Raji (cell line): ENCODE results near the gene SLC6A3.

Experiments
- POLR2A ChIP-seq: IDR thresholded peaks from 2 replicates; pipeline ENCODE4 v1.6.1; 2011; ENCODE audit warnings: low read depth, low read length, control low read depth; ENCODE audit not compliant: insufficient read depth

Gene SLC6A3

DNA sequence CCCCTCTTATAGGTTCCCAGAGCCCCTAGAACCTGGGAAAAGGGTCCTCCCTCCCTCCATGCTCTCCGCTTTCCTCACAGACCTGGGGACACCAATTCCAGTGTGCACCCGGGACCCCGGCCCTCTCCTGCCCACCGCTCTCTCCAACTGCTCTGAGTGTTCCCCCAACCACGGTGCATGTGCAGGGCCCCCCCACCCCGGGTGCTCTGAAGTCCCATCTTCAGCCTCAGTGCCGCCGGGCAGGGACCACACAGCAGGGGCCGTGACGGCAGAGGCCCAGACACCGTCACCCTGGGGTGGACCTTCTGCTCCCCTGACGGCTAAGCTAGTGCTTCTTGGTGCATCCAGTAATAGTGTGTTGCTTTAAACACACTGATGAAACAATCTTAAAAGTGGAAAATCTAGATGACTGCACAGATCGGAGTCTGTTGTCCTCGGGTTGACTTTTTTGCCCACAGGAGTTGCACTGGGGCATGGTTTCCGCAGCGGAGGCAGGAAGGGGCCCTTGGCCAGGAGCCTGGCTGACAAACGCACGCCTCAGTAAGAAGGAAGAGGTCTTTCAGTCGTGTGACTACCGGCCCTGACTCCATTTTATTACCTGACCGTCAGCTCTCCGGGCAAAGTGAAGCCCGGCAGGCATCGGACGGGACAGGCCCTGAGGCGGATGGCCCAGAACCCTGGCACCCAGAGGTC is 36.2 kb upstream of the SLC6A3 start:
- no peak for TF ChIP-seq POLR2A

DNA sequence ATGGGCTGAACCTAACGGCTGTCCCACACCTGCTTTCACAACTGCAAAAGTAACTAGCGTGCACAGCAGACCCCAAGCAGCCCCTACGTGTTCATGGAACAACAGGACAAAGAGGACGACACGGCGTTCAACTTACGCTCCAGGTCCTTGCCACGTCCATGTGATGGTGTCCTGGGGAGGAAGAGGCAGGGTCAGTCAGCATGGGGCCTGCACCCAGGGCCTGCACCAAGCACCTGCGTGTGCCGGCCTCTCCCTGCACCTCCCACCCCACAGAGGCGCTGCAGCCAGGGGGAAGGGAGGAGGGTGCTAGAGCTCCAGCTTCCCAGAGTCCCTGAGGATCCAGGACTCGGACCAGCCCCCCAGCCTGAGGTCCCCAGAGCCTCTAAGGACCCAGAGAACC is 35.6 kb upstream of the SLC6A3 start:
- no peak for TF ChIP-seq POLR2A

DNA sequence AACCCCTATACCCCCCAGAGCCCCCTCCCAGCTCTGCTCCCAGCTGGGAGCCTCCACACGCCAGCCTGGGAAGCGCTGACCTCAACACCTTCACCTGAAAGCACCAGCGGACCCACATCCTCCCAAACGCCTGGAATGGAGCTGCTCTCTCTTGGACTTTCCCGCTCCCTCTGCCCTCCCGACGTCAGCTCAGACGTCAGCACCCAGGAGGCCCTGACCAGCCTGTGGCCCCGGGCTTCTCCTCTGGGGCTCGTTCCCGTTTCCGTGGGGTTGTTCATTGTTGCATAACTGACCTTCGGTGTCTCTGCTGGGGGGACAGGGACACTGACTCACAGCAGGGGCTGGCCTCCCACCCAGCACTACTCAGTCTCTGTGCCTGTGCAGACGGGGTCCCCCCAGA is 35.0 kb upstream of the SLC6A3 start:
- TF ChIP-seq POLR2A, result no peak

DNA sequence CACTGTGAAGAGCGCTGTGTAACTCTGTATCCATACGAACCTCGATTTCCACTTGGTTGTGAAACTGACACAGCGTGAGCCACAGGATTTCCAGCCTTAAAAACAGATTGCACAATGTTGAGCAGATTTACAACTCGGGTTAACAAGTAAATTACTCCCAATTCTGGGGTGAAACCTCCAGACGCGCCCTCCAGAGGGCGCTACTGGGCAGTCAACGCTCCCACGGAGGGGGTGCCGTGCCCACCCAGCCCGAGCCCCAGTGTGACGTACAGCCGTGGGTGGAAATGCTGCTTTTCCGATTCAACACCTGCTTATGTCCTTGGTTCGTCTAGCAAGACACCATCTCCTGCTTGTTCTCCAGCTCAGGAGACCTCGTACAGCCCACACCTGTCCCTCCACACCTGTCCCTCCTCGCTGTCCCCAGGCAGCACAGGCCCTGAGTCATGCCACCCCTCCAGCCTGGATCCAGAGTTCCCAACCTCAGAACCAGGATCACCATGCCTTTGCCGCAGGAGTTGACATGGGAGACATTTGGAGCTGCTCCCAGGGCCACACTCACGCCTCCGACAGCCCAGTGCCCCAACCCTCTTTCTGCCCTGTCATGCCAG is 34.4 kb upstream of the SLC6A3 start:
- no peak for TF ChIP-seq POLR2A

DNA sequence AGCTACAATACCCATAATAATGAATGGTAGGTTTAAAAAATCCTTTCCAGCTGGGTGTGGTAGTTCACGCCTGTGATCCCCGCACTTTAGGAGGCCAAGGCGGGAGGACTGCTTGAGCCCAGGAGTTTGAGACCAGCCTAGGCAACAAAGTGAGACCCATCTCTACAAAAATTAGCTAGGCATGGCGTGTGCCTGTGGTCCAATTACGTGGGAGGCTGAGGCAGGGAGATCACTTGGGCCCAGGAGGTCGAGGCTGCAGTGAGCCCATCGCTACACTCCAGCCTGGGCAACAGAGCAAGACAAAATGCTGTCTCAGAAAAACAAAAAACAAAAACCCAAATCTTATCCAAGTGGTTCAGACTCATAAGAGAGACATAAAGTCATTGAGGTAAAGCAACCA is 33.8 kb upstream of the SLC6A3 start:
- no peak for TF ChIP-seq POLR2A

DNA sequence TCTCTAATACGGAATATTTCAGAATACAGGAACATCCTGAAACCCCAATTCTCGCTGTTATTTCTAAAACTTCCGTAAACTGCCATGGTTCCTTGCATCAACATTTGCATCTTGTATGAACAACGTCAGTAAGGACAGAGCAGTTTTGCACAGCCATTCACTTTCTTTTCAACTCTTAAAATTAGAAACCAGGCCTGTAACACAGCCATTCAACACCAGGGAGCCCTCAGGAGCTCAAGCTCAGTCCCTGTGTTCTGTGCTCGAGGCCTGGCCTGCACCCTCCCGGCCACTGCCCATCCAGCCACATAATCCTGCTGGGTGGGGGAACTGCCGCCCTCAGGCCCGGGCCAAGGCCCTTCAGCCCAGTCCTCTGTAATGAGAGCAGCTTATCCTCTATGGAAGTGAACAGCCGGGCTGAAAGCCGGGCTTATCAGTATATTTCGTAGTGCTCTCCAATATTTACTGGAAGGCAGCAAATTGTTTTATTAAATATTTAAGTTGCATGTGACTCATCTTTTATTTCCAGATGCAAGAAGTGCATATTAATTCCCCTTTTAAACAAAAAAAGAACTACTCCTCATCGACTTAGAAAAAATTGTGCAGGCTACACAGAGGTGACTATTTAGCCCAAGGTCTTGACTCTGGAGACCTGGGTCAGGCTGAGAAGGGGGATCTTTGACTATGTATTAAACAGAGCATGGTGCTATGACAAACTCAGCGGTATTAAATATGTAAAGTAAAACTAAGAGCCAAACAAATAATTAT is 33.2 kb upstream of the SLC6A3 start:
- TF ChIP-seq POLR2A, result no peak

DNA sequence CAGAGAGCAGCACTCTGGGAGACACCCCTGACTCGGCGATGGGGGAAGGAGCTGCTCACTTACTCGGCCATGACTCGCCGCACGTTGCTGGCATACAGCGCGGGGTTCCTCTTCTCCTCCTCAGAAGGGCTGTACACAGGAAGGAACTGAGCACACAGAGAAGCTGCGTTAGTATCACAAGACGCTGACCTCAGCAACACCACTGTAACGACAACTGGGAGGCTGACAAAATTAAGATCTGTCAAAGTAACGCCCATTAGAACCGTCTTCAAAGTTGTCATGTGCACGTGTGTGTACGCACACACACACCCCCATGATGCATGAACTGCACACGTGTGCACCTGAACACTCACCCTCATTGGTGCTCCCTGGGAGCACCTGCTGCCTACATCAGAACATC is 32.1 kb upstream of the SLC6A3 start:
- no peak for TF ChIP-seq POLR2A

DNA sequence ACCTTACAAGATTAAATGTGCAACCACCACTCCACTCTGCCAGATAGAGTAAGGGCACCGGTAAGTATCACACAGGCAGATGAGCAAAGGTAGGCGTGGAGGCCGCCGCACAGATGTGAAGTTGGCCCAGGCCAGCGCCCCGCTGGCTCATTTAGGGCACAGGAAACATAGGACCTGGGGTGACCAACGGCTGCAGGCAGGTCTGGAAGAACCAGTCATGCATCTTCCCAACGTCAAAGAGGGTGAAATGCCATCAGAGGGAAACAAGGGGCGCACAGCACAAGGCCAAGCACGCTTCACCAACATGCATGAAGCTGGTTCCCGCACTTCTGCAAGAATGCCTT is 31.7 kb upstream of the SLC6A3 start:
- no peak for TF ChIP-seq POLR2A

DNA sequence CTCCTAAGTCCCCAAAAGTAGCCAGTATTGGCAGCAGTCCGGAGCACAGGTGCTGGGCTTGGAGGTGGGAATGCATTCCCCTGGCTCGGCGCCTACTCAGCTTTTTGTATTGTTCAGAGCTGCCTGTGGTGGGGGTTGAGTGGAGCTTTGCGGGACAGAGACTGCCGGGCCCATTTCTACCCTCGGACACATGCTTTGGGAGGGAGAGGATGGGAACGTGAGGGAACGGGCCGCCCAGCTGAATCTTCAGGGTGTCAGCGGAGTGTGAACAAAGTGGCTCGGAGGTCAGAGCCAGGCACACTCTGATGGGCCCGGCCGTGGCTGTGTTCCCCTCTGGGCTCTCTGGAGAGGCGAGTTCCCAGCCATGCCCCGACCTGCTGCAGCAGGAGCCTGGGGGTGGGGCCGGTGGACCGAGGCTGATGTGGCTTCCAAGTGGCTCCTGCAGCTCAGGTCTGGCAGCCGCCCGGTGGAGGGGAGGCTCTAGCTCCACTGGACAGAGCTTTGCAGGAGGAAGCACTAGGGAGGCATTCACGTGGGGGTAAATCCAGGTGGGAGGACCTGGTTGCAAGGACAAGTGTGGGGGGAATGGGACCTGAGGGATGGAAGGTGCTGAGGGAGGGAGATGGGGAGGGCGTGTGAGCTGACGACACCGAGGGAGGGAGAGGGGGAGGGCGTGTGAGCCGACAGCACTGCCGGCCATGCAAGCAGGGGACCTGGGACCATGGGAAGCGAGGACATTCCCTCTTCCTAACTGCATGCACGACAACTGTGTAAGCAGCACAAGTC is 31.1 kb upstream of the SLC6A3 start:
- no peak for TF ChIP-seq POLR2A

DNA sequence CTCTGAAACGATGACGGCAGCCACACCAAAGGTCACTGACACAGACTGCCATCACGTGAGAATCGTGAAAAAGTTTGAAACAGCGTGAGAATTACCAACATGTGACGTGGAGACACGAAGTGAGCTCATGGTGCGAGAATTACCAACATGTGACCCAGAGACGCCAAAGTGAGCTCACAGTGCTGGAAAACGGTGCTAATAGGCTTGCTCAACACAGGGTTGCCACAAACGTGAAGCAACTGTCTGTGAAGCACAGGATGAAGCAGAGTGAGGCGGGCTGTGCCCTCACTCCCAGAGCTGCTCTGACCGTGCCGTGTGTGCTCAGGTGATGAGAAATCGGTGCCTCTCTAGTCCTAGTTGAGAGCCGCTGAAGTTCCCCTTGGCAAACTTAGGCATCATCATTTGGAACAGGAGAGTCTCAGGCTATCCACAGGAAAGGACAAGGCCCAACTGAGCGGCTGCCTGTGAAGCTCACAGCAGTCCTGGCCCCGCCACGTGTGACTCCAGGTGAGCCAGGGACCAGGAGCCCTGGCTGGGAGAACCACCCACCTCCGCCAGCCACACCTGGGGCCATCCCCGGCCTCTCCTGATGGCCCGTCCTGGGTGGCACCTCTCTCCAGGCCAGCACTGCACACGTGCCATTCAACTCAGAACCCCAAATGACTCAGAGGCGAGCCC is 29.8 kb upstream of the SLC6A3 start:
- no peak for TF ChIP-seq POLR2A

DNA sequence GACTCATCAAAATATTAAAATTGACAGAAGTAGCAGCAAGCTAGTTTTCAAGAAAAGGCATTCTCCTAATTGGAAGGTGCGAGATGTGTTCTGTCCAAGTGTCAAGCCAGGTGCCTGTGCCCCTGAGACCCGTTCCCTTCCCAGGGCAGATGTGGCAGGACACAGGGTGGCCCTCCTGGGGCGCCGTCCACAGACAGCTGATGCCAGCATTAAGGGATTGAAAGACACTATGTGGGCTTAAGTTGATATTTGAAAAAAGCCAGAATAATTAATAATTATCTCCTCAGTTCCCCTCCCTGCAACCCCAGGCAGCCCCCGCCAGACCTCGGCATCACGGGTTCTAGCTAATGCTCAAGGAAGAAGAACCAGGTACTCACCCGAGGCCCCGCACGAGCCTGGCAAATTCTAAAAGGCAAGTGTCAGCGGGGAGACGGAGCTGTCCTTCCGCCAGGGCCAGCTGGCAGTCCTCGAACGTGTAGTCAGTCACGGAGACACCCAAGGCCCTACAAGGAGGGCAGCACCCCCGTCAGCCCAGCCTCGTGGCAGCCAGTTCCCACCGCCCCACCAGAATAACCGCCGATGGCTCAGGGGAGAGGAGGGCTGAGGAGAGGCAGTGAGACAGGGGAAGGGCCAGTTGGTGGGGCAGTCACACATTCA is 29.1 kb upstream of the SLC6A3 start:
- no peak for TF ChIP-seq POLR2A

DNA sequence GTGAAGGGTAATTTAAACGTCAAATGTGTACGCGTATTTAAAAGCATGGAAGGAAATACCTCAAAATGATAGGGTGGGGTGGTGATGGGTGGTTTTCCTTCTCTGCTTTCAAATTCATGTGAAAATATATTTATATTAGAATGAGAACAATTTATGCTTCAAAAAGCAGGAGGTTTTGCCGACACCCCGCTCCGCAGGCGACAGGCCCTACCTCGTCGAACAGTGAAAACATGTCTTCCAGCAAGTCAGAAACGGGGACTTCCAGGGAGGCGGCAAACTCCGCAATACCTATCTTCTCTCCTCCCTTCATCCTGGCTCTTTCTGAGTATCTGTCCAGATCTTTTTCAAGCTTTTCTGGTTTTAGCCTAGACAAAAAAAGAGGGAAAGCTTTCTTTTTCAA is 28.5 kb upstream of the SLC6A3 start:
- no peak for TF ChIP-seq POLR2A

DNA sequence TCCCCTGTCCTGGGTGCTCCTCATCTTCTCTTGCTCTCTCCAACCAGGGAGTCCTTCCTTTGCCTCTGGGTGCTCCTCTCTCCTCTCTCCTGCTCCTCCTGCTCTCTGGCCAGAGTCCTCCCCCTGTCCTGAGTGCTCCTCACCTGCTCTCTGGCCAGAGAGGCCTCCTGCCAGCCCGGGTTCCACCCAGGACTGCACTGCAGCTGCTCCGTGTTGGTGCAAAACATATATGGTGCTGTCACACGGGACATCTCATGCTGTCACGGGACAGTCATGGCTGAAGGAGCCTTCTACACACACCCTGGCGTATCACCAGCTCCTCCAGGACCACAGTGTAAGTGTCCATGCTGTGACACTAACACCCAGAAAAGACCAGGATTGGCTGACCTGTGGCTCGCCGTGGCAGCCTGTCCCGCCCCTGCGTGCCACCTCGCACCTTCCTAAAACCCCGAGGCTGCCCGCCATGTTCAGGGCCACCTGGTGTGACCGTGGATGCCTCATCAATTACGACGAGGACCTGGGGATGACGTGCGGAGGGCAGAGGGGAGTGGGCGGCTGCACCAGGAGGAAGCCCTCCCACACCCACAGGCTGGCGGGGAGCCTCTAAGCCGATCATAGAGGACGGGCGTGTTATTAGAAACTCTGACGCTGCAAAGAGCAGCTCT is 27.9 kb upstream of the SLC6A3 start:
- TF ChIP-seq POLR2A, result no peak

DNA sequence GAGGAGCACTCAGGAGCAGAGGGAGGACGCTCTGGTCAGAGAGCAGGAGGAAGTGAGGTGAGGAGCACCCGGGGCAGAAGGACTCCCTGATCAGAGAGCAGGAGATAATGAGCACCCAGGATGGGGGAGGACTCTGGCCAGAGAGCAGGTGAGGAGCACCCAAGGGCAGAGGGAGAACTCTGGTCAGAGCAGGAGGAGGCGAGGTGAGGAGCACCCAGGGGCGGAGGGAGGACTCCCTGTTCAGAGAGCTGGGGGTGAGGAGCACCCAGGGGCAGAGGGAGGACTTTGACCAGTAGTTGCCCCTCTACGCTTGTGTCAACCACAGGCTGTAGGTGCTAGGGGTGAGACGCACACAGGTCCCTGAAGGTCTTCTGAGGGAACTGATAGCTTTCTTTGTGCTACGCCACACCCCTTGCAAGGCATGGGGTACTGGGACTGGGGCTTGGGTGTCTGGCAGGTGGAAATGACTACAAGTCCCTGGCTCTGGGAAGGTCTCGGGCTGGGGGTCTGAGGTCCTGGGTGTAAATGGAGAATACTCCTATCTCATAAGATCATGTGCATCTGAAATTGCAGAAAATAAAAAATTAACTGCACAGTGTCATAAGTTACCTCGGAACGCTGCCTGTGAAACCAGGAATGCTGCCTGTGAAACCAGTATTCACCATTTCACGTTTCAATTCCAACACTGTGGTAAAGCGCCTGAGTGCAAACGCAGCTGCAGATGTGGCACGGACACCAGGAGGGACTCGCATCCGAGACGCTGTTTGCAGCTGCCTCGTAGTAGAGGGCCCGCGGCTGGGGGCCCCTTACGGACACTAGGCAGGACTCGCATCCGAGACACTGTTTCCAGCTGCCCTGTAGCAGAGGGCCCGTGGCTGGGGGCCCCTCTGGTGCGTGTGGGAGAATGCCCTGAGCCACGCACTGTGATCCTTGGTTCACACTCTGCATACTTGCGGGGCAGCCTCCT is 27.0 kb upstream of the SLC6A3 start:
- no peak for TF ChIP-seq POLR2A
